SK-N-SH (cell line): ENCODE measurements around the gene VAMP8. TPM values are rescaled to one million over a fixed set of nuclear protein-coding genes. Genes with fewer than 3 reads are reported as not detected.

Experiments
- CTCF ChIA-PET: fragments of 300-600, 350-600 bp; formaldehyde crosslinking; extraction: SDS; loops from one replicate; lab custom pipeline; 2021; lab: Yijun Ruan, JAX
- POLR2A ChIA-PET: fragments of 350-600 bp; sonication (Branson Sonifier 250); formaldehyde crosslinking; extraction: SDS; loops from one replicate; lab custom pipeline; 2020; ENCODE audit warnings: antibody characterized with exemption, inconsistent platforms; lab: Yijun Ruan, JAX
- DNase-seq: peaks from one replicate; pipeline ENCODE4 v3.0.0; 2012
- H2AFZ ChIP-seq: fragments of 200-600 bp; sonication (generic); 2 replicates; pipeline ENCODE4 v1.8.1; 2016; ENCODE audit warnings: antibody characterized with exemption, mild to moderate bottlenecking, low read depth
- H3F3A ChIP-seq: fragments of 200-600 bp; sonication (generic); replicated peaks from 2 replicates; pipeline ENCODE3; 2016; ENCODE audit warnings: antibody characterized with exemption, mild to moderate bottlenecking; ENCODE audit not compliant: insufficient read depth
- H3K27ac ChIP-seq, 2 experiments: fragments of 200-500 bp in 1 of 2; fragments of 200-600 bp in 1 of 2; sonication (Bioruptor generic) in 1 of 2; sonication (generic), shearing (Covaris generic) in 1 of 2; 2 replicates each; pipeline versions ENCODE4 v1.5.1 to v1.6.1; 2014 to 2016; ENCODE audit warnings: low read depth in 2 of 2, inconsistent platforms in 1 of 2, low read length in 1 of 2, mild to moderate bottlenecking in 1 of 2, mixed read lengths in 1 of 2
- H3K27me3 ChIP-seq: fragments of 200-600 bp; sonication (generic), shearing (Covaris generic); 2 replicates; pipeline ENCODE4 v1.6.1; 2016; ENCODE audit warnings: mixed run types; ENCODE audit not compliant: insufficient read depth
- H3K36me3 ChIP-seq, 2 experiments: fragments of 200-500 bp in 1 of 2; fragments of 200-600 bp in 1 of 2; sonication (Bioruptor generic) in 1 of 2; sonication (generic) in 1 of 2; replicated peaks in 1 of 2; 2 replicates each; pipeline versions ENCODE3 to v1.5.1; 2014 to 2016; ENCODE audit warnings: low read length in 1 of 2, mild to moderate bottlenecking in 1 of 2; ENCODE audit not compliant: insufficient read depth in 2 of 2, control insufficient read depth in 1 of 2
- H3K4me1 ChIP-seq, 2 experiments: fragments of 200-500 bp in 1 of 2; fragments of 200-600 bp in 1 of 2; sonication (Bioruptor generic) in 1 of 2; sonication (generic), shearing (Covaris generic) in 1 of 2; 2 replicates each; pipeline versions ENCODE4 v1.5.1 to v1.6.1; 2014 to 2016; ENCODE audit warnings: low read depth in 1 of 2, low read length in 1 of 2, mixed run types in 1 of 2; ENCODE audit not compliant: insufficient read depth in 2 of 2, control insufficient read depth in 1 of 2
- H3K4me2 ChIP-seq: fragments of 200-600 bp; sonication (generic), shearing (Covaris generic); 2 replicates; pipeline ENCODE4 v1.6.1; 2017; ENCODE audit warnings: mixed run types
- H3K4me3 ChIP-seq, 2 experiments: fragments of 200-500 bp in 1 of 2; fragments of 200-600 bp in 1 of 2; sonication (Bioruptor generic) in 1 of 2; sonication (generic), shearing (Covaris generic) in 1 of 2; 2 replicates each; pipeline versions ENCODE4 v1.5.1 to v1.8.1; 2014 to 2016; ENCODE audit warnings: low read depth in 2 of 2, inconsistent platforms in 1 of 2, low read length in 1 of 2, mild to moderate bottlenecking in 1 of 2, mixed read lengths in 1 of 2, moderate library complexity in 1 of 2
- H3K79me2 ChIP-seq: fragments of 200-600 bp; sonication (generic); 2 replicates; pipeline ENCODE4 v1.8.1; 2017; ENCODE audit warnings: mild to moderate bottlenecking; ENCODE audit not compliant: insufficient read depth
- H3K9ac ChIP-seq: fragments of 200-600 bp; sonication (generic); 2 replicates; pipeline ENCODE4 v1.6.1; 2017; ENCODE audit warnings: mixed run types
- H3K9me2 ChIP-seq: fragments of 200-600 bp; sonication (generic); 2 replicates; pipeline ENCODE4 v1.6.1; 2017; ENCODE audit warnings: mixed run types
- H3K9me3 ChIP-seq: fragments of 200-600 bp; sonication (generic); 2 replicates; pipeline ENCODE4 v1.6.1; 2017; ENCODE audit warnings: mixed run types, mild to moderate bottlenecking, moderate library complexity
- H4K20me1 ChIP-seq: fragments of 200-600 bp; sonication (generic); 2 replicates; pipeline ENCODE4 v1.6.1; 2017; ENCODE audit warnings: mild to moderate bottlenecking, mixed run types; ENCODE audit not compliant: insufficient read depth
- ELF1 ChIP-seq: IDR thresholded peaks from 2 replicates; pipeline ENCODE4 v1.4.0; 2012
- FOXJ3 ChIP-seq: sonication (generic); formaldehyde crosslinking; IDR thresholded peaks from 2 replicates; pipeline ENCODE4 v1.5.1; 2020; ENCODE audit warnings: mild to moderate bottlenecking, missing genetic modification reagents
- GABPA ChIP-seq: IDR thresholded peaks from 2 replicates; pipeline ENCODE4 v1.4.0; 2012; ENCODE audit warnings: low read depth, mild to moderate bottlenecking
- JUND ChIP-seq: IDR thresholded peaks from 2 replicates; pipeline ENCODE4 v1.4.0; 2012
- MEF2A ChIP-seq: IDR thresholded peaks from 2 replicates; pipeline ENCODE4 v1.4.0; 2012; ENCODE audit warnings: low read depth, borderline replicate concordance
- MXI1 ChIP-seq: IDR thresholded peaks from 2 replicates; pipeline ENCODE4 v1.6.1; 2012; ENCODE audit warnings: mild to moderate bottlenecking, low read depth, low read length, improper control_type of control experiment
- NFIC ChIP-seq: IDR thresholded peaks from 2 replicates; pipeline ENCODE4 v1.4.0; 2012; ENCODE audit warnings: borderline replicate concordance
- NRF1 ChIP-seq: IDR thresholded peaks from 2 replicates; pipeline ENCODE4 v1.6.1; 2012; ENCODE audit warnings: low read depth, mild to moderate bottlenecking, low read length
- POLR2AphosphoS5 ChIP-seq: IDR thresholded peaks from 2 replicates; pipeline ENCODE4 v1.6.1; 2012; ENCODE audit warnings: low read depth, low read length
- RAD21 ChIP-seq: IDR thresholded peaks from 2 replicates; pipeline ENCODE4 v1.6.1; 2012; ENCODE audit warnings: mild to moderate bottlenecking, low read length
- RCOR1 ChIP-seq: fragments of 150-350 bp; IDR thresholded peaks from 2 replicates; pipeline ENCODE4 v1.6.1; 2017; ENCODE audit warnings: antibody characterized with exemption, low read length
- RFX5 ChIP-seq: IDR thresholded peaks from 2 replicates; pipeline ENCODE4 v1.6.1; 2012; ENCODE audit warnings: mild to moderate bottlenecking, improper control_type of control experiment, low read length
- RXRA ChIP-seq: IDR thresholded peaks from 2 replicates; pipeline ENCODE4 v1.4.0; 2012; ENCODE audit warnings: low read depth, mild to moderate bottlenecking, borderline replicate concordance
- SIN3A ChIP-seq: IDR thresholded peaks from 2 replicates; pipeline ENCODE4 v1.6.1; 2012; ENCODE audit warnings: low read depth, mild to moderate bottlenecking, low read length, moderate library complexity, borderline replicate concordance
- SMC3 ChIP-seq: IDR thresholded peaks from 2 replicates; pipeline ENCODE4 v1.6.1; 2012; ENCODE audit warnings: low read depth, low read length, improper control_type of control experiment
- TAF1 ChIP-seq: IDR thresholded peaks from 2 replicates; pipeline ENCODE4 v1.6.1; 2012; ENCODE audit warnings: low read depth, mild to moderate bottlenecking, low read length, moderate library complexity, borderline replicate concordance
- TCF12 ChIP-seq: IDR thresholded peaks from 2 replicates; pipeline ENCODE4 v1.4.0; 2012
- YY1 ChIP-seq: IDR thresholded peaks from 2 replicates; pipeline ENCODE4 v1.4.0; 2012; ENCODE audit warnings: low read depth, mild to moderate bottlenecking
- WGBS: methylation state at CpG from one replicate; pipeline ENCODE4 v1.1.6; 2017; ENCODE audit warnings: low lambda C conversion rate; 5-methylcytosine and 5-hydroxymethylcytosine counted together
- polyA plus RNA-seq, 3 experiments: library from polyadenylated mRNA; depleted of rRNA; stranded (reverse); fragments of >200 nt; gene quantifications; 2 replicates each; pipeline ENCODE4 v1.2.3, GENCODE V29; 2012
- TF ChIP-seq, protein P1 (sequence below): fragments of 150-350 bp; IDR thresholded peaks from 2 replicates; pipeline ENCODE4 v1.6.1; 2017; ENCODE audit warnings: antibody characterized with exemption, low read length, low read depth, borderline replicate concordance
- TF ChIP-seq, protein P2 (sequence below): fragments of 200-600 bp; sonication (generic); IDR thresholded peaks from 2 replicates; pipeline ENCODE4 v1.6.1; 2017; ENCODE audit warnings: antibody characterized with exemption, mild to moderate bottlenecking, moderate library complexity
- TF ChIP-seq, protein P3 (sequence below): fragments of 150-350 bp; IDR thresholded peaks from 2 replicates; pipeline ENCODE4 v1.6.1; 2016; ENCODE audit warnings: mild to moderate bottlenecking, low read depth, low read length
- TF ChIP-seq, protein P4 (sequence below): IDR thresholded peaks from 2 replicates; pipeline ENCODE4; 2012
- TF ChIP-seq, protein P5 (sequence below): IDR thresholded peaks from 2 replicates; pipeline ENCODE4 v1.4.0; 2012; ENCODE audit warnings: low read depth

The VAMP8 gene
- polyA plus RNA-seq, 1 of the 3 experiments (the other 2 are of a cell fraction) = 0.72 TPM

DNA sequence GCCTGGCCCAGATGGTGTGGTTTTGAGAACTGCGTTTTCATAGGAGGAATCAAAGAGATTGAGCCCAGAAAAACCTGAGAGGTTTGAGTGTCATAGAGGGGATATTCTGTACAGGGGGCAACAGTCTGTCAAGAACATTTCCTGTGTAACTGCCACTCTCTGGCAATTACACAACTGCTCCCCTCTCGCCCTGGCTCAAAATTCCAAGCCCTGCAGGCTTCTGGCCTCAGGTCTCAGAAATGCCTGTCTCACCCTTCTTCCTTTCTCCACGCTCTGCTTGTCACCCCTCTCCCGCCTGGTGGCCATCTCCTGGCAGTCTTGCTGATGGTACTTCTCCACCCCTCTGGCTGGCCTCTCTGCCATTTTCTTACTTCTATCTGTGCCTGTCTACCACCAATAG is 10.8 kb downstream of the VAMP8 start:
- H2AFZ ChIP-seq = no peak overlapping the region
- no peak overlapping the region for H3K4me2 ChIP-seq
- H3K79me2 ChIP-seq = no peaks in the 10 kb centered on the region
- H3K36me3 ChIP-seq = no peaks in the 10 kb centered on the region
- no peak overlapping the region for H3K27ac ChIP-seq
- WGBS = 79% methylated on average over 4 of the region's 4 CpGs
- no peak overlapping the region for H3K9ac ChIP-seq
- H3K9me3 ChIP-seq = no peaks in the 10 kb centered on the region
- no peaks in the 10 kb centered on the region for H4K20me1 ChIP-seq
- peaks cover 10 to 11% of the 10 kb centered on the region in 2 experiments; a peak in 2 of 4 replicates for H3K4me1 ChIP-seq
- CTCF ChIA-PET = no interaction called here
- no peak for TF ChIP-seq SIN3A
- no peak for TF ChIP-seq TAF1
- no peak for TF ChIP-seq JUND
- no peak for TF ChIP-seq RCOR1
- TF ChIP-seq NRF1 = no peak
- TF ChIP-seq, protein P1, sequence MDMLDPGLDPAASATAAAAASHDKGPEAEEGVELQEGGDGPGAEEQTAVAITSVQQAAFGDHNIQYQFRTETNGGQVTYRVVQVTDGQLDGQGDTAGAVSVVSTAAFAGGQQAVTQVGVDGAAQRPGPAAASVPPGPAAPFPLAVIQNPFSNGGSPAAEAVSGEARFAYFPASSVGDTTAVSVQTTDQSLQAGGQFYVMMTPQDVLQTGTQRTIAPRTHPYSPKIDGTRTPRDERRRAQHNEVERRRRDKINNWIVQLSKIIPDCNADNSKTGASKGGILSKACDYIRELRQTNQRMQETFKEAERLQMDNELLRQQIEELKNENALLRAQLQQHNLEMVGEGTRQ = no peak
- no peak for TF ChIP-seq SMC3
- no peak for TF ChIP-seq RFX5
- no peak for TF ChIP-seq TCF12
- TF ChIP-seq MEF2A = no peak
- no peak for TF ChIP-seq FOXJ3 (CRISPR knock-in tag)
- no peak for TF ChIP-seq NFIC
- TF ChIP-seq RAD21 = no peak
- TF ChIP-seq, protein P2, sequence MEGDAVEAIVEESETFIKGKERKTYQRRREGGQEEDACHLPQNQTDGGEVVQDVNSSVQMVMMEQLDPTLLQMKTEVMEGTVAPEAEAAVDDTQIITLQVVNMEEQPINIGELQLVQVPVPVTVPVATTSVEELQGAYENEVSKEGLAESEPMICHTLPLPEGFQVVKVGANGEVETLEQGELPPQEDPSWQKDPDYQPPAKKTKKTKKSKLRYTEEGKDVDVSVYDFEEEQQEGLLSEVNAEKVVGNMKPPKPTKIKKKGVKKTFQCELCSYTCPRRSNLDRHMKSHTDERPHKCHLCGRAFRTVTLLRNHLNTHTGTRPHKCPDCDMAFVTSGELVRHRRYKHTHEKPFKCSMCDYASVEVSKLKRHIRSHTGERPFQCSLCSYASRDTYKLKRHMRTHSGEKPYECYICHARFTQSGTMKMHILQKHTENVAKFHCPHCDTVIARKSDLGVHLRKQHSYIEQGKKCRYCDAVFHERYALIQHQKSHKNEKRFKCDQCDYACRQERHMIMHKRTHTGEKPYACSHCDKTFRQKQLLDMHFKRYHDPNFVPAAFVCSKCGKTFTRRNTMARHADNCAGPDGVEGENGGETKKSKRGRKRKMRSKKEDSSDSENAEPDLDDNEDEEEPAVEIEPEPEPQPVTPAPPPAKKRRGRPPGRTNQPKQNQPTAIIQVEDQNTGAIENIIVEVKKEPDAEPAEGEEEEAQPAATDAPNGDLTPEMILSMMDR = no peak
- no peak for TF ChIP-seq MXI1
- no peak for DNase-seq
- H3F3A ChIP-seq = no peaks in the 10 kb centered on the region
- POLR2A ChIA-PET = no interaction called here
- H3K27me3 ChIP-seq = no peaks in the 10 kb centered on the region
- H3K4me3 ChIP-seq = no peak overlapping the region
- H3K9me2 ChIP-seq = no peaks in the 10 kb centered on the region

DNA sequence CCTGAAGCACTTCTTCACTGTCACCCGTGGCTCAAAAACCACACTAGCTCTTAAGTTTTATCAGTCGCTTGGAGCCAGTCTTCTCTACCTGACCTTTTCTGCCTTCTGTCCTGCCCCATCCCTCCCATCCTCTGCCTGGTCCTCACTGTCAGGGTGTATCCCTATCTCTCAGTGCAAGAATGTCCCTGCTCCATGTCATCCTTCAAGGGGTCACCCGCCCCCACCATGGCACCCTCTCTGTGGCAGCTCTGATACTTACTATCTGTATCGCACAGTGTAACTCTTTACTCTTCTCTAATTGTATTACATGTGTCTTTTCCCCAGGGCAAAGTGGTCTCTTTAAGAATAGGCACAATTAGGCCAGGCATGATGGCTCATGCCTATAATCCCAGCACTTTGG is 11.3 kb downstream of the VAMP8 start:
- 64% methylated on average over 4 of the region's 4 CpGs for WGBS
- H3K4me3 ChIP-seq = no peak overlapping the region
- no peak overlapping the region for H2AFZ ChIP-seq
- DNase-seq = no peak
- ChIA-PET POLR2A (no interaction called here), CTCF (no interaction called here)
- no peaks in the 10 kb centered on the region for H3K36me3 ChIP-seq
- no peaks in the 10 kb centered on the region for H3F3A ChIP-seq
- no peaks in the 10 kb centered on the region for H3K27me3 ChIP-seq
- H3K79me2 ChIP-seq = no peaks in the 10 kb centered on the region
- no peak overlapping the region for H3K27ac ChIP-seq
- H3K9me2 ChIP-seq = no peaks in the 10 kb centered on the region
- no peak overlapping the region for H3K9ac ChIP-seq
- H3K9me3 ChIP-seq = no peaks in the 10 kb centered on the region
- no peak overlapping the region for H3K4me2 ChIP-seq
- peaks cover 10 to 11% of the 10 kb centered on the region in 2 experiments; a peak in 2 of 4 replicates for H3K4me1 ChIP-seq
- no peaks in the 10 kb centered on the region for H4K20me1 ChIP-seq
- TF ChIP-seq RCOR1 = no peak
- TF ChIP-seq GABPA = no peak
- no peak for TF ChIP-seq SMC3
- no peak for TF ChIP-seq NFIC
- TF ChIP-seq, protein P3, sequence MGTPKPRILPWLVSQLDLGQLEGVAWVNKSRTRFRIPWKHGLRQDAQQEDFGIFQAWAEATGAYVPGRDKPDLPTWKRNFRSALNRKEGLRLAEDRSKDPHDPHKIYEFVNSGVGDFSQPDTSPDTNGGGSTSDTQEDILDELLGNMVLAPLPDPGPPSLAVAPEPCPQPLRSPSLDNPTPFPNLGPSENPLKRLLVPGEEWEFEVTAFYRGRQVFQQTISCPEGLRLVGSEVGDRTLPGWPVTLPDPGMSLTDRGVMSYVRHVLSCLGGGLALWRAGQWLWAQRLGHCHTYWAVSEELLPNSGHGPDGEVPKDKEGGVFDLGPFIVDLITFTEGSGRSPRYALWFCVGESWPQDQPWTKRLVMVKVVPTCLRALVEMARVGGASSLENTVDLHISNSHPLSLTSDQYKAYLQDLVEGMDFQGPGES = no peak
- TF ChIP-seq RFX5 = no peak
- TF ChIP-seq POLR2AphosphoS5 = no peak
- TF ChIP-seq, protein P4, sequence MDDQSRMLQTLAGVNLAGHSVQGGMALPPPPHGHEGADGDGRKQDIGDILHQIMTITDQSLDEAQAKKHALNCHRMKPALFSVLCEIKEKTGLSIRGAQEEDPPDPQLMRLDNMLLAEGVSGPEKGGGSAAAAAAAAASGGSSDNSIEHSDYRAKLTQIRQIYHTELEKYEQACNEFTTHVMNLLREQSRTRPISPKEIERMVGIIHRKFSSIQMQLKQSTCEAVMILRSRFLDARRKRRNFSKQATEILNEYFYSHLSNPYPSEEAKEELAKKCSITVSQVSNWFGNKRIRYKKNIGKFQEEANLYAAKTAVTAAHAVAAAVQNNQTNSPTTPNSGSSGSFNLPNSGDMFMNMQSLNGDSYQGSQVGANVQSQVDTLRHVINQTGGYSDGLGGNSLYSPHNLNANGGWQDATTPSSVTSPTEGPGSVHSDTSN = no peak
- TF ChIP-seq RXRA = no peak
- TF ChIP-seq TCF12 = no peak
- TF ChIP-seq, protein P2 = no peak
- TF ChIP-seq, protein P5, sequence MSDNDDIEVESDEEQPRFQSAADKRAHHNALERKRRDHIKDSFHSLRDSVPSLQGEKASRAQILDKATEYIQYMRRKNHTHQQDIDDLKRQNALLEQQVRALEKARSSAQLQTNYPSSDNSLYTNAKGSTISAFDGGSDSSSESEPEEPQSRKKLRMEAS = no peak
- TF ChIP-seq ELF1 = no peak
- TF ChIP-seq YY1 = no peak
